HK-2 (cell line): ENCODE measurements around the gene ASTN2.

ENCODE experiments used
- DNase-seq: peaks from one replicate; pipeline ENCODE4 v3.0.0-alpha.2; 2018; ENCODE audit not compliant: unreplicated experiment

Gene ASTN2

DNA sequence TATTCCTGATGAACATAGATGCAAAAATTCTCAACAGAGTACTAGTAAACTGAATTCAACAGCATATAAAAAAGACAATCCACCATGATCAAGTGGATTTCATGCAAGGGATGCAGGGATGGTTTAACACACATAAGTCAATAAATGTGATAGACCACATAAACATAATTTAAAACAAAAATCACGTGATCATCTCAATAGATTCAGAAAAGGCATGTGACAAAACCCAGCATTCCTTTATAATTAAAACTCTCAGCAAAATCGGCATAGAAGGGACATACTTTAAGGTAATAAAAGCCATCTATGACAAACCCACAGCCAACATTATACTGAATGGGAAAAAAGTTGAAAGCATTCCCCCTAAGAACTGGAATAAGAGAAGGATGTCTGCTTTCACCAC lies 894.6 kb downstream of the ASTN2 start:
- no peak for DNase-seq

DNA sequence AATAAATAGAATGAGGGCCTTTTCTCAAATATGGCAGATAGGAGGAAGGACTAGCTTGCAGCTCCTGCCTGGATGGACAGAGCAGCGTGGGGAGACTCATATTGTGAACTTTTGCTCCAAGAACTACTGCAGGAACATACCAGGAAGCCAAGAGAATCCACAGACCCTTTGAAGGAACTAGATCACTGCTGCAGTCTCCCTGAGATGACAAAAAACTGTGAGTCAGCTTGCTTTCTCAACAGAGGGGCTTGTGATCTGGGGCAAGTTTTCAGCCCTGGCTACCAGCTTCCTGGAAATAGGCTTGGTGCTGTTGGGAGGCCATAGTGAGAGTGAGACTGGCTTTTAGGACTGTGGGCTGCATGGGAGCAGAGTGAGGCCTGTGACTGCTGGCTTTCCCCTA lies 898.4 kb downstream of the ASTN2 start:
- peak; percentile 22 for DNase-seq

DNA sequence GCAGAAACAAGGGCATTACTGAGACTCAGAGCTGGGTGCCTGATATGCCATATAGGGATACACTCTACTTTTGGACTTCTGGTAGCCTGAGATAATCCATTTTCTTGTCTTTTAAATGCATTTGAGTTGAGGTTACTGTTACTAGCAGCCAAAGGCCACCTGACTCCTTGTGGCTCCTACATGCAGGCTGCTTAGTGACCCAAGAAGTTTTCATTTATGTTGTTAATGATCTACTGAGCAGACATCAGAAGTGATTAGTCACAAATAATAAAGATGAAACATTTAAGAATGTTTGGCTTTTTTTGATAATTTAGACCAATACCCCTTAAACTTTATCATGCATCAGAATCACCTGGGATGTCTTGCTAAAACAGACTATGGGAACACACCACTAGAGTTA lies 899.3 kb downstream of the ASTN2 start:
- DNase-seq, result no peak

DNA sequence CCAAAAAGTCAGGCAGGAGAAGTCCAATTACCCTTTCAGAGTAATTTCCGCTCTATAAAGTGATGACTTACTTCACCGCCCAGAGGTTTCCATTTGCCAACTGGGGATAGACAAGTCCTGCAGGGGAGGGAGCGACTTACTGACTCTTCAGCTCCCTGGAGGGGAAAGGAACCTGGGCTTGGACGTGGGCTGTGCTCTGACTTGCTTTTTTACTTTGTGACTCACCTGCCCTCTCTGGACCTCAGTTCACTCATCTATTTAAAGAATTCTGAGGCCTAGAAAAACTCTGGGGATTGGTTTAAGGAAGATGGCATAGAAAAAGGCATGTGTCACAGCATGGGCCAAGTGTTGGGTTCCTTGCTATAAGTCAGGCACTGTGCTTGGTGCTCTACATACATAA lies 908.2 kb downstream of the ASTN2 start:
- no peak for DNase-seq

DNA sequence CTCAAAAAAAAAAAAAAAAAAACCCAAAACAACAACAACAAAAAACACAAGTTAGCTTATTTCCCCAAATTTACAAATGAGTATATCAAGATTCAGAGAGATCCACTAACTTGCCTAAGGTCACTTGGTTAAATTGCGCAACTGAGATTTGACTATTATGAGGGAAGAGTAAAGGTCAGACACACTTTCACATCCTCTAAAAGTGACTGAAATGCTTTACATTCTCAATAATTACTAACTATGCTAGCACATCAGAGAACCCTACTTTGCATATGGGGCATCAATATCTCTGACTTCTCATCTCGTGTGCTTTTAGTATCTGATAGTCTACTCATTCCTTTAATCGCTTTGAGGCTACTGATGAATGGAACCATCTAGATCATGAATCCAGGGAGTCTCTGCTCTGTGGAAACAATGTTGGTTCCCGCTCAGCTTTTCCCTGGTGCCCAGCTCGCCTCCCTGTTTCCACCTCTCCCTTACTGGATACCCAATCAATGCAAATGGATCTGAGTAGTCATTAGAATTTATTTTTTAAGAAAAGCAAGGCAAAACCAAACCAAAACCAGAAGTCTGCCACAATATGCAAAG lies 909.9 kb downstream of the ASTN2 start:
- DNase-seq, result no peak

DNA sequence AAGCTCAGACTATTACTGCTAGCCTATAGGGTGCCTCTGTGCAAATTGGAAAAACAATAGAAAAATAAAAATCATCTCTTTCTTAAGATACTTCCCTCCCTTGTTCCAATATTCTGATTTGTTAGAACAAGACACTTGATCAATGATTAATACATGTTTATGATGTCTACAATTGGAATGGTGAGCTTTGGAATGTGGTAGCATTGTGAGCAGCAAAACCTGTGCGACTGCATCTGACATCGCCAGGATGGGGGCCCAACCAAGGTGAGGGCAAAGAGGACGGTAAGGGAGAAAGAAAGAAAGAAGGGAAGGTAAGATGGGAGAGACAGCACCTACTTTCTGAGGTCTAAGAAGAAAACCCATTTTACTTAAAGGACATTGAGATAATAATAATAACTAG lies 910.8 kb downstream of the ASTN2 start:
- DNase-seq, result no peak

DNA sequence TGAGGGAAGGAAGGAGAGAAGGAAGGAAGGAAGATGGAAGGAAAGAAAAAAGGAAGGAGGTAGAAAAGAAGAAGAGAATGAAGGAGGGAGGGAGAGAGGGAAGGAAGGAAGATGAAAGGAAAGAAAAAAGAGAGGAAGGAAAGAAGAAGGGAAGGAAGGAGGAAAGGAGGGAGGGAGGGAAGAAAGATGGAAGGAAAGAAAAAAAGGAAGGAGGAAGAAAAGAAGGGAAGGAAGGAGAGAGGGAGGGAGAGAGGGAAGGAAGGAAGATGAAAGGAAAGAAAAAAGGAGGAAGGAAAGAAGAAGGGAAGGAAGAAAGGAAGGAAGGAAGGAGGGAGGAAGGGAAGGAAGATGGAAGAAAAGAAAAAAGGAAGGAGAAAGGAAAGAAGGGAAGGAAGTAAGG lies 912.1 kb downstream of the ASTN2 start:
- DNase-seq, result no peak

DNA sequence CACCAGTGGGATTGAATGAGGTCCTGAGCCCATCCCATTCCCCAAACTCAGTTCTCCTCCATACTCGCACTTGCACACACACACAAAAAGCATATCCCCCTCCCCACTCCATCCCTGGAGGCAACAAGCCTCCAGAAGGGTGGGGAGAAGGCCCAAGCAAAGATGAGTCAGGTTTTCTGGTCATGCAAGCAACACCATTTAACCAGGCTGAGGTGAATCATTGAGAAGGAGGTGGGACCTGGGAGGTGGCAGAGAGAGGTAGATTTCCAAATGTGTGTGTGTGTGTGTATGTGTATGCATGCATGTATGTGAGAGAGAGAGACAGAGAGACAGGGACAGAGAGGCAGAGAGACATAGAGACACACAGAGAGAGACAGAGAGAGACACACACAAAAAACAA lies 913.0 kb downstream of the ASTN2 start:
- DNase-seq, result peak; percentile 63

DNA sequence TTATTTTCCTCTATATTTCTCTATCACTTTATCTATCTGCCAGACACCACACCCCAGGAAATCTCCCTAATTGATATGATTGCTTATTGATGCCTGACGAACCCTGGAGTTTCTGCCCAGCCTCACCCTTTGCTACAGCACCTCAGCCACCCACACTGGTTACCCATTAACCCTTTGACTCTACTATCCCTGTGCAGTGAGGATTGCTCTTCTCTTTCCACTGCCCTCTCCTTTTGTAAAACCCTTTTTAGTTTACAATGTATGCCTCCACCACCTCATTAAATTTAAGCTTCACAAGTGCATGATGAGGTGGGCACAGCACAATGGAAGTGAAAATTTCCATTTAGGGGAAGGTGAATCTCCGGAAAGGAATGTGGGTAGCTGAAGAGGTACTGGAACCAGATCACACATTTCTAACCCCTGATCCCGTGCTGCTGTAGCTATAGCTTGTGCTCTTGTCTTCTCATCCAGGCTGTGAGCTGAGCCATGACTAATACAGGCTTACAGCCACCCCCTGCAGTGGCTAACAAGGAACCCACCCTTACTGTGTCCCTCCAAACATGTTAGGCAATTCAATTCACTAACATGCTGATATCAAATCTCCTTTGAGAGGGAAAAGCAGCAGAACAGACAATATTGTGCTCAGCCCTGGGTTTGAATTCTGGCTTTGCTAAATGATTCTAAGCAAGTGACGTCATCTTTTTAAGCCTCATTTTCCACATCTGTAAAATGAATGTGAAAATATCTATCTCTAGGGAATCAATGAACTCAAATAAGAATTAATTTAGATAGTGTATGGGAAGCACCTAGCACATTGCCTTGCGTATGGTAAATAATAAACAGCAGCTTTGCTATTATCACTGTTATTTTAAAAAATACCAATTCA lies 914.6 kb downstream of the ASTN2 start:
- peak; percentile 77 for DNase-seq

DNA sequence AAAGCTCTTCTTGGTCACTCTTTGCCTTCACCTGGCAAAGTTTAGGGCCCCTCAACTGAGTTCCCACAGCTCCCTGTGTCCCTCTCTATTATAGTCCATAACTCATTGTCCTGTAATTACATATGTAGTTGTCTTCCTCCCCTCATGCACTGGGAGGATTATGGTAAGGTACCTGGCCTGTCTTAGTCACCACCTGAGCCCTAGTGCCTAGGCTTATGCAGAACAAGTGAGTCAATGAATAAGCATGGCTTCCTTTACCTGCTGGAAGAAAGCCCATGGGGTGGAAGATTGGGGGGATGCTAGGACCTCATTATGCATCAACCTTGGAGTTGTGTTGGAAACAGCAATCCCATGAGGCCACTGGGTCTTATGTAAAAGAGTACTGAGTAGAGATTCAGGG lies 915.4 kb downstream of the ASTN2 start:
- DNase-seq, result no peak

DNA sequence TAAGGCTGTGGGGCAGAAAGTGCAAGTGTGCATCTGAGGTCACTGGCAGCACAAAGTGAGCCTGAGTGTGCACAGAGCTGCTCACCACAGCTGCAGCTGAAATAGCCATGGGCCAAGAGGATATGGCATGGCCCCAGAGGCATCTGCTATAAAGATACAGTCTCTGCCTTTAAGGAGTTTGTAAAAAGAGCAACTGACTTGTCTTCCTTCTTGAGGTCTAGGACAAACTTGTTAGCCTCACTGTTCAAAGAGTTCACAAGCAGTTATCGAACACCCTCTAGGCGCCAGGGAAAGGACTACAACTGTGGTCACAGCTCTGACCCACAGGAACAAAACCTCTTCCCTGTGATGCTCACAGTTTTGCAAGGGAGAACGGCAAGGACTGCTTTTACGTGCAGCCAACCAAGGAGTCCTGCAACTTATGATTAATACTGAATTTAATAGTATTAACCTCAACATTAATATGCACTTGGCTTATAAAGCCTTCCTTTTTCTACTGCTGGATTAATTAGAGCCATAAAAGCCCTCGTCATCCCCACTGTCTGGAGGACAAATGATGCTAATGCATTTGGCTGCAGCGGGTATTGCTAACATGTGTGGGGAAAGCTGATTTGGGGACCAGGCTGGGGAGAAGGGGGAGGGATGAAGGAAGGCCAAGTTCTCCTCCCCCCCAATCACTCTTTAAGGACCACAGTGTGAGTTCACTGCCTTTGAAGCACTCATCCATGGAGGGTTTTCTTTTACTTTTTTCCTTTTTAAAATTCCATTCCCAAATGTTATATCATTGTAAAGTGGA lies 917.6 kb downstream of the ASTN2 start:
- DNase-seq, result no peak

DNA sequence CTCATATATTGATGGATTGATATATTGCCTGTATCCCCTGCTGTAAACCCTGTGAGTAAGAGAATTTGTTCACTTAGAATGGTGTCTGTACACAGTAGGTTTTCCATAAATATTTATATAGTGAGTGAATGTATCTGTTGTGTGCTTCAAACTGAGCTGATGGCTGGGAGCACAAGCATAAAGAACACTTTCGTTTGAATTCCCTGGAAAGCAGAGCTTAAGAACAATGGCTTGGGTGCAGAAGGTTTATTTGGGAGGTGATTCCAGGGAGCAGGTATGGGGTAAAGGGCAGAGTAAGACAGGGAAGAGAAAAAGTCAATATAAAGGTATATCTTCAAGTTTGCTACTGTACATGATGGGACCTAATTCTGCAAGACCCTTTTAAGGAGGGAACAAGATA lies 918.7 kb downstream of the ASTN2 start:
- no peak for DNase-seq

DNA sequence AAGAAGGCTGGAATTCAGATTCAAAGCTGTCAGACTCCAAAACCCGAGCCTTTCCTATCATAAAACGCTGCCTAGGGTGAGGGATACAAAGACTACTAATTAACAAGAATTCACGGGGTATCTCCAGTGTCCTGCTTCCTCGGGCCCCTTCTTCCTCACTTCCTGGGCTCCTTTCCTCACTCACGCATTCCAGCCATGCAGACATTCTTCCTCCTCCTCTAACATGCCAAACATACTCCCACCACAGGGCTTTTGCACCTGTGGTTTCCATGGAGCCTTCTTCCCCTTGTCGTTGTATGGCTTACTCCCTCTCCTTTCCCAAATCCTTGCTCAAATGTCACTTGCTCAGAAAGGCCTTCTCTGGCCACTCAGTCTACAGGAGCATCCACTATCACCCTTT lies 919.1 kb downstream of the ASTN2 start:
- DNase-seq, result no peak

DNA sequence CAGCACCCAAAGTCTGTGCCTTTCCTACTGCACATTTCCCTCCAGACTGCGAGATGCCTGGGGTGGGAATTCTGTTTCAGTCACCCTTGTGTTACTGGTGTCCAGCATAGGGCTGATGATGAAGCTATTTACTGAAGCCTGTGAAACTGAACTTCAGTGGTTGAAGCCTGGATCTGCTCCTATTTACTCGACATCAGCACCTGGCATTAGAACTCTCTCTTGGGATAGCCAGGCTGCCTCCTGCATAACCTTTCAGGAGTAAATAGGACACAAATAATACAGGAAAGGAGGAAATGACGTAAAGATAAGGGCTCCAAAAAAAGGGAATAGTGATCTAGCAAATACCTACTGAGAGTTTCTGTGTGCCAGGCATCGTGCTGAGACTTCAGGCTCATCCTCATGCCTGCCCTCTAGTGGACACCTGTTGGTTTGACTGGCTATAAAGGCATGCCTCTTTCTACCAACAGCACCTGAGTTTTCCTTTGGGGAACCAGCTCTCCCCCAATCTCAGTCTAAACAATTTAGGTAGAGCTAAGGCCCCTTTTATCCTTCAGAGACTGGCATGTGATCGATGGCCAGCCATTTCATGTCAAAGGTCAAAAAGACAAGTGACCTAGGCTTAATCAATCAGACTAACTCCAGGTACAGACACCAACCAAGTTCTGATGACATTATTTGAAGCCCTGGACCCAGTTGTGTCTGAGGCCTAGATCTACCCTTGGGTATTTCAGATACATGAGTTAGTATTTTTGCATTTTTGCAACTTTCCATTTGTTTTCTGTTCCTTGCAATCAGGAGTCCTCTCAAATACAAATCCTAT lies 919.8 kb downstream of the ASTN2 start:
- DNase-seq, result no peak

DNA sequence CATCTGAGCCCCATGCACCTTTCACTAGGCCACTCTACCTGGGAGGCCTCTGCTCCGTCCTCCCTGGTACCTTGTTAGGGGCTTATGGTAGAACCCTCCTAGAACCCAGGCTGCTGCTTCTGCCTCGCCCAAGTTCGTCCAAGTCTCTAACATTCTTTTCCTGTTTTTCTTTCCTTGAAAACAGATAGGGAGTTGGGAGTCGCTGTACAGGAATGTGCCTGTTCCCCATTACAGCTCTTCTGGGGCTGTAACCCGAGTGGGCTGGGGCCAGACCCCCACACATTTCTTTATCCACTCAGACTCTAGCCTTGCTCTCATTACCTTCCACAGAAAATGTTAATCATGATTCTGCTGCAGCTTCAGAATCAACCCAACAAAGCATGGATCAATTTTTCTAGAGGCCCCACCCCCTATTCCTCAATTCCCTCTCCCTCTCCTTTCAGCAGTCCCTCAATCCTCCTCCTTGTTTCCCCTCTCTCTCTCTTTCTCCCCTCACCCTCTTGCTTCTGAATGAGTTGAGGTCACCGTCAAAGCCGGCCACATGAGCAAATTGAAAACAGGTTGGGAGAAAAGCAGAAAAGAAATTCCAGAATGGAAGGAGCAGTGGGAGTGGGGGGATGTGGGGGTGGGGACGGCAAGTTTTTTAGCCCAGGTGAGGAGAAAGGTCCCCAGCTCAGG lies 921.5 kb downstream of the ASTN2 start:
- no peak for DNase-seq

DNA sequence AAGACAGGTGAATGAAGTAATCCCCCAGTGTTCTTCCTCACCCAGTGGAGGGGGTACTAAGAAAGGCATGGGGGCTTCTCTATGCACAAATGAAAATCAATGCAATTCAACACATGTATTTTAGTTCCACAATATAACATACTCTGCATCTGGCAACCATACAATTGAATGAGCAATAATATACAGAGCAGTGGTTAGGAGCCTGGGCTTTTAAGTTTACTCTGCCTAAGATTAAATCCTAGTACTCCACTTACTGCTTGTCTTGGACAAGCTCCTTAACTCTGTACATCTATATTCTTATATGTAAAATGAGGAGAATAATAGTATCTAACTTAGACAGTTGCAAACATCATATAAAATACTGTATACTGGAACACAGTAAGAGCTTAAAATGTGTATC lies 923.2 kb downstream of the ASTN2 start:
- DNase-seq, result no peak

DNA sequence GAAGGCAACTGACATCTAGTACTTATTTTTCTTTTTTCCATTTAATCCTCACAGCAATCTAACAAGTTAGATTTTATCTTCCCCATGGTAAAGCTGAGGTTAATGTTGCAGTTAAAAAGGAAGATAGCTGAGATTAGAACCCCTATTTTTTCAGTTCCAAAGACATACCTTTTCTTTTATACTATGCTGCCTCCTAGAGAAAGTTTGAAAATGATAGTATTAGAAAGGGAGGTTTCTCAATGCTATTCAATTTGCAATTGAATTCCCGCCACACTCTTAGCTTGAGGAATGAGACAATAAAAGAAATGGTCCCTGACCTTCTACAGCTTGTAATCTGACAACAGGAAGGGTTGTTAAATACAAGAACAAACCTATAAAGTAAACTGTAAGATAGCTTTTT lies 923.6 kb downstream of the ASTN2 start:
- DNase-seq, result no peak

DNA sequence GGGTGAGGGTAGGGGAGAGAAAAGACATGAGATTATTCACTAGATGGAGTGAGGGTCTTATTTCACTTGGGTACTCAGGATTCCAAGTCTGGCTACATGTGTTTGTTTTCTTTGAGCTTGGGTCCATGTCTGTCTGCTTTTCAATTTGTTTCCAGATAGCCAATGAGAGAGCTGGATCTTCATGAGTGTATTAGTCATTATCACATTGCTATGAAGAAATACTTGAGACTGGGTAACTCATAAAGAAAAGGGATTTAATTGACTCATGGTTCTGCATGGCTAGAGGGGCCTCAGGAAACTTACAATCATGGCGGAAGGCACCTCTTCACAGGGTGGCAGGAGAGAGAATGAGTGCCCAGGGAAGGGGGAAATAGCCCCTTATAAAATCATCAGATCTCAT lies 924.5 kb downstream of the ASTN2 start:
- DNase-seq, result no peak

DNA sequence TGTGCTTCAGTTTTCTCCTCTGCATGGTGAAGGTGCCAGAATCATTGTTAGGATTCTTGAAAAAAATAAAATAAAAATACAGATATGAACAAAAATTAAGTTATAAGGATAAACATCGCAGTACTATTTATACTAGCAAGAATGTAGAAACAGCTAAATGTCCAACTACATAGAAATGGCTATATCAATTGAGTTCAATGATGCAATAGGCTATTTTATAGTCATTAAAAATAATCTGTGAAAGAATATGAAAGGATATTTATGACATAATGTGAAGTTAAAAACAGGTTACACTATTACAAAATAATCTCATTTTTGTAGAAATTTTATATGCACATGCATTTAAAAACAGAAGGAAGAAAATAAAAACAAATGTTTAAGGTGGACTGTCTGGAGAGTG lies 926.5 kb downstream of the ASTN2 start:
- no peak for DNase-seq

DNA sequence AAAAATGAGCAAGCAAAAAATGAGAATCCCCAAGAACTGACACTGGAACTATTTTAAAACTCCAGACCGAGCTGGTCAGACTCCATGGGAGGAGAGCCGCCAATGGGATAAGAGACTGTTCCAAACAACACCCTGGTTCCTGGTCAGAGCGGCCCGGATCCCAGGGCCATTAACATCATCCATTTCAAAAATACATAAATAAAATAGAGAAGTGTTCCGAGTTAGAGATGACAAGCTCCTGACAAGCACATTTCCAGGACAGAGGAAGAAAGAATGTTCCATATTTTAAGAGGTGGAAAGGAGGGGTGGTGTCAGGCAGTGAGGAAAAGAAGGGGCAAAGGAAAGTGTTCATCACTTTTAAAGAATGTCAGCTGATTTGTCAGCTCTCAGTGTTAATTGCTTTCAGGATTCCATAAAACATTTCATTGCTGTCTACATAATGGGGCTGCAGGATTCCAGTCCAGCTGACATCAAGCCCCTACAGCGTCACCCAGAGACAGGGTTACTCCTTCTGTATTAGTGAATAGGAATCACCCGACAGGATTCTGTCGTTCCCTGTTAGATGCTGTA lies 930.3 kb downstream of the ASTN2 start:
- no peak for DNase-seq
